Measurements from ENCODE around the gene LHFPL6.

LHFPL6 gene

GRCh38 chr13:39602614-39603366 is at the start of gene LHFPL6:
Gene LHFPL6, minus strand, starts transcription at chr13:39603193.
- no peak for FAIRE-seq

GRCh38 chr13:39646122-39646521 is 43.1 kb upstream of the LHFPL6 start:
- FAIRE-seq: no peak

DNA sequence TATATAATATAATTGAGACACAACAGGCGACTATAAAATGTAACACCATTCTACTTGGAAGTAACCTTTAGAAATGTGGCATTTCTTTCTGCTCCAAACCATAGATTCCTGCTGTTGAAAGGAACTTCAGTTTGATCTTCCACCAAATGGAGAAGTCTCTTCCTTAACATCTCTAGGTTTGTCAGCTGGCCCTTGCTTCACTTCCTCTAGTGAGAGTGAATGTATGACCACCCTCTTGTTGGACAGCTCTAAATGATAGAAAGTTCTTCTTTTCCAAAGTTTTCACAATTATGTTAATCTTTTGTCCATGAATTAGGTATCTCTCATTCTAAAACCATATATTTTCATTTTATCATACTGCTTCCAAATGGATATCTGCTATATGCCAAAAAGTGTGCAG is 38.7 kb upstream of the LHFPL6 start:
- no peak for FAIRE-seq

- FAIRE-seq: no peak
Measured at GRCh38 chr13:39637890-39638289, 34.9 kb upstream of the LHFPL6 start.

DNA sequence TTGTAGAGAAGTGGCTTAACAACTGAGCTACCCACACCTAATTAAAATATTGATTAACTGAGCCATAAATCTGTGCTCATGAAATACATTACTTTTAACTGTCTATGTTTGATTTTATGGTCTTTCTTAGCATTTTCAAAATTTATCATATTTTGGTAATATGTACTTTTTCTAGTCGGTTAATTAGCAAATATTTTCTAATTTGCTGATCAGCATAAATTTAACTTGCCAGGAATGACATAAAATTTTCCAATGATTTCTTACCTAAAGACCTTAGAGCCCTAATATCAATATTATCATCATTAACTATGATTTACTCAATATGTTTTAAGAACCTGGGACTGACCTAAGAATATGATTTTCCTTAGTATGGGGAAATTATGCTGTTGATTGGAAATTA is 32.6 kb upstream of the LHFPL6 start:
- FAIRE-seq: no peak

- no peak for FAIRE-seq
Measured at GRCh38 chr13:39632994-39633393, 30.0 kb upstream of the LHFPL6 start.

- FAIRE-seq: no peak
Measured at GRCh38 chr13:39631307-39631706, 28.3 kb upstream of the LHFPL6 start.

- FAIRE-seq: no peak
Measured at GRCh38 chr13:39623466-39623865, 20.5 kb upstream of the LHFPL6 start.

GRCh38 chr13:39618561-39618960 is 15.6 kb upstream of the LHFPL6 start:
- FAIRE-seq: no peak

DNA sequence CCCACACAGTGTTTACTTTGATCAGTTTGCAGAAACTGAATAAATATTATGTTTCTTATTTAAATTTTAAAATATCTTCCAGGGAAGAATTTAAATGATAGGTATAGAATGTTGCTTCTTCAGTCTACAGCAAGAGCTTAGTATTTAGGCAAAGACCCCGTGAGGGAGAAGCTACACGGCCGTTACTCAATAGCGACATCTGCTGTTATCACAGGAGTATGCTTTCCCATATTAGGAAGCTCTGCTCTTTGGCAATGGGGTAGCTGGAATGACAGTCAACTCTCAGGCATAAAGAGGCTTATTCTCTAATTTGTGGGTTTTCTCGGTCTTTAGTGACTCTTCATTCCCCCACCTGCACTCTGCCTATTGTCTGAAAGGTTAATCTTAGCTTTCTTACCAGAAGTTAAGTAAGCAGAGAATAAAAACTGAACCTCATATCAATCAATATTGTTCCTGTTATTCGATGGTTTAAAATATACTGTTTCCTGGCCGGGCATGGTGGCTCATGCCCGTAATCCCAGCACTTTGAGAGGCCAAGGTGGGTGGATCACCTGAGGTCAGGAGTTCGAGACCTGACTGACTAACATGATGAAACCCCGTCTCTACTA is 13.2 kb upstream of the LHFPL6 start:
- peak; percentile 87 for FAIRE-seq

- peak; percentile 83 for FAIRE-seq
Measured at GRCh38 chr13:39612023-39612637, 9.1 kb upstream of the LHFPL6 start.

DNA sequence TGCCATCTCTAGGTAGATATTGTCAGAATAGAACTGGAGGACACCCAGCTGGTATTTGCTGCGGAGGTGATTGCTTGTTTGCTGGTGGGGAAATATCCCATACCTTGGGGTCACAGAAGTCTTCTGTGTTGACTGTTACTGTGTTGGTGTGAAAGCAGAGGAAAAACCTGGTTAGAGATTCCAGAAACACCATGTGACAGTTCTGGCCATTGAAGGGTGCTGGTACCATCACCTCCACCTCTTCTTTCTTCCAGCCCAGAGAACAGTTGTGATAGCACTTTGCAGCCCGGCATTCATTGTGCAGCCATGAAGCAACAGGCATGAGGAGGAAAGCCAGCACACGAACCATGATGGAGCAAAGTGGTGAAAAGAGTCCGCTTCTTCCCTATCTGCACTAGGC is 4.9 kb upstream of the LHFPL6 start:
- FAIRE-seq: no peak

GRCh38 chr13:39605677-39606320 is 2.8 kb upstream of the LHFPL6 start:
- no peak for FAIRE-seq

GRCh38 chr13:39604756-39605155 is 1.8 kb upstream of the LHFPL6 start:
- no peak for FAIRE-seq

- no peak for FAIRE-seq
Measured at GRCh38 chr13:39603424-39603947, 493 bp upstream of the LHFPL6 start.

GRCh38 chr13:39602277-39602613 is 748 bp downstream of the LHFPL6 start:
- no peak for FAIRE-seq

DNA sequence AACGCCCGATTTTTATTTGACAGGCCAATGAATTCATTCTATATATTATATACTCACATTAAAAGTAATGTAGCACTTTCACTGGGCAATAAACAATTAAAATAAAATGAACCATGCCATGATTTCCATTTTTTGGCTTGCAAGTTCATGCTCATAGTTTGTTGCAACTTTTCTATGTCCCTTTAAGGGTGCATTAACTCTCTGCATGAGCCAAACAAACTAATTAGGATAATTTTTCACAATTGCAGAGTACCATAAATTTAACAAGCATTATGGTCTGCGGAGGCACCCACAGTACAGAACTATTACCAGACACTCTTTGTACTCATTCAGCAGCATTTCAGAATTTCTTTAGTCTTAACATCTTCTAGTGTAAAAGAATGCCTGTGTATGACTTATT is 1.4 kb downstream of the LHFPL6 start:
- no peak for FAIRE-seq

DNA sequence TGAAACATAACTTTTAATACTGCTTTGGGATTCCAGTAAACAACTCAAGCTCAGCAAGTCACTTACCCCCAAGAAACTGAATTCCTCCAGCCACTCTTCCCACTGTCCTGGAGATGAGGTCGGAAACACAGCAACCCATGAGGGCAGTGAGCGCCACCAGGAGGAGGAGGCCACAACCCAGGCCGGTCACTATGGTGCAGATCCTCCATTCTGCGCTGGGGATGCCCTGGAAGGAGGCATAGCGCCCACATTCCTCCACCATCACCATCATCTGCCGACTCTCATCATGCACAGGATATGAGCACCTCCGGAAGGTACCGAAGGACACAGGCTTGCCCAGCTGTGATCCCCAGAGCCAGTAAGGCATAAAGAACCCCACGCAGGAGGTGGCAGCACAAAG is 2.2 kb downstream of the LHFPL6 start:
- no peak for FAIRE-seq

DNA sequence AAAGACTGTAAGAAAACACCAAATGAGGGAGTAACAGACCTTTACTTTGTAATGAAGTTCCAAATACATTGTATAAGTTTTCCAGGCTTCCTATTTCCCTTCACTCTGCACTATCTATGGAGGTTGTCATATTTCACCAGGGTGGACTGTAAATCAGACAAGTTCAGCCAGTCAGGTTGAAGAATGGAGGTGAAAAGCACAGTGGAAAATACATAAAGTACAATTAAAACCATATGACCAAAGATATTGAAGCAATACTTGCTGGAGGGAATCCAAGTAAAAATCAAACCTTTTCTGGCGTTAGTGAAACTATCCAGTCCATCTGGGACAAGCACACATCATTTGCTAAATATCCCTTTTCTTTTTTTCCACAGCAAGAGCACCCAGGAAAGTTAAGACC is 3.2 kb downstream of the LHFPL6 start:
- no peak for FAIRE-seq

GRCh38 chr13:39599012-39599411 is 4.0 kb downstream of the LHFPL6 start:
- FAIRE-seq: no peak

GRCh38 chr13:39597838-39598237 is 5.2 kb downstream of the LHFPL6 start:
- no peak for FAIRE-seq

- FAIRE-seq: no peak
Measured at GRCh38 chr13:39596685-39597084, 6.3 kb downstream of the LHFPL6 start.

GRCh38 chr13:39596176-39596575 is 6.8 kb downstream of the LHFPL6 start:
- no peak for FAIRE-seq

Data from endometrium (tissue), 2 donors.